Adrenal gland (tissue), 12 donors: ENCODE measurements around the gene OS9. TPM values are rescaled to one million over a fixed set of nuclear protein-coding genes. Genes with fewer than 3 reads are reported as not detected.
A peak's percentile ranks its signal among the peaks of the same experiment; 100 is the strongest.

ENCODE experiments used
- DNase-seq, 7 donors: peaks; one replicate each; pipeline ENCODE4 v3.0.0-alpha.2; 2019 to 2020
- H3K27ac ChIP-seq, 5 donors: fragments of 200-600 bp; sonication (generic) in 4 of 5; 1 replicate in 3 of 5; 2 replicates in 2 of 5; pipeline versions ENCODE4 v1.5.1 to v1.8.0; 2016 to 2020; ENCODE audit warnings: mild to moderate bottlenecking in 1 of 5
- H3K27me3 ChIP-seq: fragments of 200-600 bp; 2 replicates; pipeline ENCODE4 v1.8.0; 2021
- H3K36me3 ChIP-seq, 2 donors: fragments of 200-600 bp; replicated peaks in 1 of 2; 1 replicate in 1 of 2; 2 replicates in 1 of 2; pipeline versions ENCODE4 v1.5.1 to v1.8.0; 2018 to 2022
- H3K4me1 ChIP-seq, 2 donors: fragments of 200-600 bp; replicated peaks in 1 of 2; 1 replicate in 1 of 2; 2 replicates in 1 of 2; pipeline versions ENCODE4 v1.5.1 to v1.8.0; 2018 to 2021
- H3K4me3 ChIP-seq, 4 donors: fragments of 200-600 bp; sonication (generic) in 3 of 4; one replicate each; pipeline ENCODE4 v1.5.1; 2016 to 2018
- H3K9me3 ChIP-seq, 3 donors: fragments of 200-600 bp; sonication (generic) in 1 of 3; replicated peaks in 1 of 3; 1 replicate in 2 of 3; 2 replicates in 1 of 3; pipeline versions ENCODE4 v1.5.1 to v1.8.0; 2016 to 2021
- POLR2A ChIP-seq, 2 donors: fragments of 450-650 bp; IDR thresholded peaks; one replicate each; pipeline ENCODE4 v1.6.1; 2017; ENCODE audit warnings: antibody characterized with exemption in 2 of 2, mild to moderate bottlenecking in 2 of 2, moderate library complexity in 1 of 2
- WGBS, 4 donors: extraction: QIAGEN DNeasy Blood & Tissue Kit in 2 of 4; methylation state at CpG; one replicate each; pipeline versions ENCODE4 v1.1.5 to v1.1.7; 2013 to 2017; 5-methylcytosine and 5-hydroxymethylcytosine counted together
- intact Hi-C, 2 donors: fragments of 100-400 bp; cut with DNase I; formaldehyde crosslinking; loops; one replicate each; pipeline versions ENCODE4 v1.14.1 to v1.15.0; 2022 to 2023
- polyA plus RNA-seq, 3 donors: library from polyadenylated mRNA; stranded (reverse); fragments of 200-250 nt in 2 of 3; fragments of 350-450 nt in 1 of 3; fragmentation: Illumina TruSeq in 1 of 3; extraction: RNeasy Lipid Tissue Mini Kit (QIAGEN cat#74804) in 1 of 3; gene quantifications; one replicate each; pipeline ENCODE4 v1.2.3, GENCODE V29; 2013 to 2014
- total RNA-seq, 9 donors: library from RNA; depleted of rRNA in 4 of 9; stranded (reverse); fragments of >200 nt in 4 of 9; fragments of 120-200 nt in 1 of 9; fragmentation: NEBNext Ultra II Directional in 1 of 9; extraction: Animal tissue kit (Norgen Biotek cat#: 25700) in 1 of 9; gene quantifications; one replicate each; pipeline versions ENCODE4 v1.1.0 to v1.2.4, GENCODE V29; 2013 to 2023
- TF ChIP-seq, protein P1 (sequence below), 6 experiments: fragments of 450-650 bp in 4 of 6; fragments of 200-600 bp in 2 of 6; sonication (generic) in 1 of 6; IDR thresholded peaks; 1 replicate in 5 of 6; 2 replicates in 1 of 6; pipeline versions ENCODE4 v1.5.1 to v1.8.0; 2016 to 2021; ENCODE audit warnings: antibody characterized with exemption in 6 of 6, mild to moderate bottlenecking in 2 of 6, moderate library complexity in 1 of 6
- donor health status: healthy with polysubstance abuse.
- donor health status: Bipolar disorder and iron deficiency.
- donor health status: DM: yes; HTN: yes; CAD: no.
- donor health status: DM: no; HTN: no; CAD: no.
- donor health status: DM: no; HTN: no; CAD: no.
- donor health status: DM: yes; HTN: yes; CAD: no.

The OS9 gene
- total and polyA plus RNA-seq, 12 donors = 155 to 428 (median 272) TPM

DNA sequence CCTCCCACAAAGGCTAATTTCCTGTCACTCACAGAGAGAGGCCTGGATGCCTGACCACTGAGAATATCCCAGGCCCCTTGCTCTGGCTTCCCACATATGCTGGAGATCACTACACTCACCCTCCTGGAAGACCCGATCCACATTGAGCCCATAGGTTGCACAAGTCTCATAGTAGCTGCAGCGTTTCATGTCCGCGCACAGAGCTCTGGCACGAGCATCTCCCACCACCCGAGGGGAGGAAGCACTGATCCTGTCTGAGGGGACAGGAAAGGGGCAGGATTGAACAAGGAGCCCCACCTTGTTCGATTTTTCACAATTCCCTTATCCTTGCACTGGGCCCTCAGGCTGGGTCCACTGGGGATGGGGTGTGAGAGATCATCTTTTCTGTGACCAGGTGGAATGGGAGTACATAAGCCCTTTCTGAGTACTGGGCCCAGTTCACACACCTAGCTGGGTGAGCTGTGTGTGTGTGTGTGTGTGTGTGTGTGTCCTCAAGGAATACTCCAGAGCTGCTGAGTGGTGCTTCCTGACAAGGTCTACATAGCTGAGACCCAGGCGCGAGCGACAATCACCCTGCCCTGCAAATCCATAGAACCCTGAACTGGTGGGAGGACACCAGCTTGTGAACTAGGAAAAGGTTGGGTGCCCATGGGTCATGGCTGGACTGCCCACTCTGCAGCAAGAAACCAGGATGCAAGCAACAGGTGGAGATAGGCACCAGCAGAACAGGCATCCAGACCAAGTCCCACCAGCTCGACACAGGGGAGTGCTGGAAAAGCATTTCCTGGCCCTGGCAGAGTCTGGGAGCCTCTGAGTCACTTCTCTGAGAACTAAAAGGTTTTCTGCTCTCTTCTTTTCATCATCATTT is 39.0 kb downstream of the OS9 start:
- peak in 1 of 7 donors; percentile 11 for DNase-seq
- intact Hi-C loops = no loop called here
- peaks cover 9 to 21% of the 10 kb centered on the region in 2 donors for H3K4me1 ChIP-seq
- H3K27me3 ChIP-seq = peaks cover 32% of the 10 kb centered on the region
- H3K4me3 ChIP-seq = no peak overlapping the region
- no peaks in the 10 kb centered on the region for H3K9me3 ChIP-seq
- no peaks in the 10 kb centered on the region for H3K36me3 ChIP-seq
- WGBS, 4 donors = 80 to 88% (median 83%) methylated on average over 8 to 11 of the region's 11 CpGs
- H3K27ac ChIP-seq = no peak overlapping the region
- no peak for TF ChIP-seq POLR2A (IDR thresholded peaks at IDR 0.05)
- TF ChIP-seq, protein P1, sequence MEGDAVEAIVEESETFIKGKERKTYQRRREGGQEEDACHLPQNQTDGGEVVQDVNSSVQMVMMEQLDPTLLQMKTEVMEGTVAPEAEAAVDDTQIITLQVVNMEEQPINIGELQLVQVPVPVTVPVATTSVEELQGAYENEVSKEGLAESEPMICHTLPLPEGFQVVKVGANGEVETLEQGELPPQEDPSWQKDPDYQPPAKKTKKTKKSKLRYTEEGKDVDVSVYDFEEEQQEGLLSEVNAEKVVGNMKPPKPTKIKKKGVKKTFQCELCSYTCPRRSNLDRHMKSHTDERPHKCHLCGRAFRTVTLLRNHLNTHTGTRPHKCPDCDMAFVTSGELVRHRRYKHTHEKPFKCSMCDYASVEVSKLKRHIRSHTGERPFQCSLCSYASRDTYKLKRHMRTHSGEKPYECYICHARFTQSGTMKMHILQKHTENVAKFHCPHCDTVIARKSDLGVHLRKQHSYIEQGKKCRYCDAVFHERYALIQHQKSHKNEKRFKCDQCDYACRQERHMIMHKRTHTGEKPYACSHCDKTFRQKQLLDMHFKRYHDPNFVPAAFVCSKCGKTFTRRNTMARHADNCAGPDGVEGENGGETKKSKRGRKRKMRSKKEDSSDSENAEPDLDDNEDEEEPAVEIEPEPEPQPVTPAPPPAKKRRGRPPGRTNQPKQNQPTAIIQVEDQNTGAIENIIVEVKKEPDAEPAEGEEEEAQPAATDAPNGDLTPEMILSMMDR (IDR thresholded peaks at IDR 0.05) = no peak

DNA sequence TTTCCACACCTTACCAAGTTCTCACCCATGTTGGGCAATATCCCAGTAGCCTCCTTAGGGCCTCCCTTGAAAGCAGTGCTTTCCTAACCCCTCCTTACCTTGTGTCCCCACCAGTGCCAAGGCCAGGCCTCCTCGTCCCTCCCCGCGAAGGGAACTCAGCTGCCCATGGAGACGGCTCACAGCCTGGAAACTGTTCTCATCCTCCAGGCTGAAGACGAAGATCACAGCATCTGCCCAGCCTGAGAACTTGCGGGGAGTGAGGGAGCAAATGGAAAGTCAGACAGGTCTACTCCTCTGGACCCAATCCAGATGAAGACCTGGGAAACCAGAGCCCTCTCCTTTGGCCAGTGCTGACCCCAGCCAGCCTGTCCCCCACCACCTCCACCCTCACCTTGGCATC is 40.0 kb downstream of the OS9 start:
- 66 to 81% (median 74%) methylated on average over 5 to 6 of the region's 6 CpGs for WGBS, 4 donors
- H3K27me3 ChIP-seq = peaks cover 37% of the 10 kb centered on the region
- no peak for TF ChIP-seq POLR2A (IDR thresholded peaks at IDR 0.05)
- TF ChIP-seq, protein P1 (IDR thresholded peaks at IDR 0.05) = no peak
- H3K9me3 ChIP-seq = no peaks in the 10 kb centered on the region
- no peak overlapping the region for H3K4me3 ChIP-seq
- peaks cover 14 to 25% of the 10 kb centered on the region in 2 donors for H3K4me1 ChIP-seq
- intact Hi-C loops = no loop called here
- no peak overlapping the region for H3K27ac ChIP-seq
- DNase-seq = peak in 1 of 7 donors; percentile 11
- no peaks in the 10 kb centered on the region for H3K36me3 ChIP-seq

DNA sequence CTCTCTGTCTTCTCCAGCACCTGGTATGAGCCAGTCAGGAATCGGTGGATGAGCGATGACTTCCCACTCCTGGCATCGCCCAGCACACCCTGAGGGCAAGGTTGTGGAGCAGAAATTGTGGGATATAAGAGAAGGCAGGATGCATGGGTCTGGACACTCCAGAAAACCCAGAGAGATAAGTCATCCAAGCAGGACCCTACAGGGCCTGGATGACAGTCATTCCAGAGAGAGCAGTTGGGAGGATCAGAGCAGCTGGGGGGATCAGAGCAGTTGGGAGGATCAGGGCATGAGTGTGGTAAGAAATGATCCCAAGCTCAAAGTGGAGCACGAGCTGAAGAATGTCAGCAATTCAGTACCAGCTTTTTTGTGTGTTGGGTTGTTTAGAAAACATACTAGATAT is 40.7 kb downstream of the OS9 start:
- Histone ChIP-seq H3K9me3 (no peaks in the 10 kb centered on the region), H3K36me3 (no peaks in the 10 kb centered on the region), H3K4me3 (no peak overlapping the region), H3K27me3 (peaks cover 37% of the 10 kb centered on the region), H3K4me1 (peaks cover 14 to 25% of the 10 kb centered on the region in 2 donors), H3K27ac (no peak overlapping the region)
- intact Hi-C loops = no loop called here
- no peak for DNase-seq
- 72 to 87% (median 76%) methylated on average over 4 of the region's 4 CpGs for WGBS, 4 donors
- TF ChIP-seq, protein P1 (IDR thresholded peaks at IDR 0.05) = no peak
- TF ChIP-seq POLR2A (IDR thresholded peaks at IDR 0.05) = no peak

DNA sequence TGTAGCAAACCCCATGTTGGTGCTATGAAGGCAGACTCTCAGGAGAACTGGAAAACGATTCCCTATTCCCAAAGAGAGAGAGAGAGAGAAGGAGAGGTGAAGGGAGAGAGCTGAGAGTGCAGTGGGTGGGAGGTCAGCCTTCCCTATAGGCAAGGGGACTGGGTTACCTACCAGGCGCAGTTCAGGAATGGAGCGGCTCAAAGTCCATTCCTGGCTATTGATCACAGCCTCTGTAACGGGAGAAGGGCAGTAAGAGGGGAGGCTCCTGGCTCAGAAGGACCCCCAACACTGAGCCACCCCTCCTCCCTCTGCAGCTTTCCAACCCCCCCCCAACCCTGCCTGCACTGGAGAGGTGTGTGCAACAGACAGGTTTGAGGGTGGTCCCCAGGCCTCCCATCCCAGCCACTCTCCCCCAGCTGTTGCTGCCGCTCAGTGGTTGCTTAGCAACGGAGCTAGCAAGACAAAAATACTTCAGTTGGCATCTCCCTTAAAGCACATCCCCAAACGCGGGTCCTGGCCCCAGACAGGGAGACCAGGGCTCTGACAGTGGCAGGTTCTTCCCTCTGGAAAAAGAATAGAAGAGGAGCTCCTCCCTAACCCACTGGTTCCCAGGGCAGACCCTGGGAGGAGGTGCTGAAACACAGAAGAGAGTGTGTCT is 41.4 kb downstream of the OS9 start:
- TF ChIP-seq, protein P1 (IDR thresholded peaks at IDR 0.05) = no peak
- intact Hi-C loops = no loop called here

More for the DNA sequence above, 41.4 kb downstream of the OS9 start:
- Histone ChIP-seq H3K4me1 (peaks cover 14 to 25% of the 10 kb centered on the region in 2 donors), H3K9me3 (no peaks in the 10 kb centered on the region), H3K4me3 (no peak overlapping the region), H3K27me3 (peaks cover 39% of the 10 kb centered on the region), H3K36me3 (no peaks in the 10 kb centered on the region), H3K27ac (no peak overlapping the region)
- no peak for DNase-seq
- 27 to 29% (median 28%) methylated on average over 8 of the region's 8 CpGs for WGBS, 4 donors
